HG02623 (cell line): ENCODE data around the gene SFXN5.

Experiments used
- ATAC-seq: cut with Tn5 transposase; IDR thresholded peaks from one replicate; pipeline ENCODE4 v1.9.1; 2021; ENCODE audit warnings: moderate library complexity; ENCODE audit not compliant: unreplicated experiment

The SFXN5 gene

GRCh38 chr2:72959995-72960981 lies 111.2 kb downstream of the SFXN5 start:
- ATAC-seq = no peak

DNA sequence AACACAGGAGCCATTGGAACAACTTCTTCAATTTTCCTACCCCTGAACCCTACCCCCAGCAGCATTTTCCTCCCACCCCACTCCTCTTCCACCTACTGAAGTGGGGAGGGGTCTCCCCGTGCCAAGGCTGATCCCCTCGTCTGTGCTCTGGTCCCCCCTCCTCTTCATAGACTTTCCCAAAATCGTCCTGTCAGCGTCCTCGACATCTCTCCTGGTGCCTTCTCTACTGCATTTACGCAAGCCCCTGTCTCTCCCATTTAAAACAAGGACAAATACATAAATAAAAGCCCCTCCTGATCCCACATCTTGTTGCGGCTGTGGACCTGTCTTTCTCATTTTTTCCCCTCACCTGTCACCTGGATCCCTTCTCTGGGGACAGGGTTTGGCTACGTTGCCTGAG lies 112.0 kb downstream of the SFXN5 start:
- ATAC-seq = no peak

GRCh38 chr2:72958542-72959385 lies 112.7 kb downstream of the SFXN5 start:
- no peak for ATAC-seq

- ATAC-seq = no peak
Observed at GRCh38 chr2:72956936-72957335, 114.6 kb downstream of the SFXN5 start.

GRCh38 chr2:72956050-72956395 lies 115.5 kb downstream of the SFXN5 start:
- ATAC-seq = no peak

- no peak for ATAC-seq
Observed at GRCh38 chr2:72955228-72956049, 116.1 kb downstream of the SFXN5 start.

GRCh38 chr2:72954376-72955227 lies 116.9 kb downstream of the SFXN5 start:
- no peak for ATAC-seq

- ATAC-seq = no peak
Observed at GRCh38 chr2:72953976-72954375, 117.5 kb downstream of the SFXN5 start.

DNA sequence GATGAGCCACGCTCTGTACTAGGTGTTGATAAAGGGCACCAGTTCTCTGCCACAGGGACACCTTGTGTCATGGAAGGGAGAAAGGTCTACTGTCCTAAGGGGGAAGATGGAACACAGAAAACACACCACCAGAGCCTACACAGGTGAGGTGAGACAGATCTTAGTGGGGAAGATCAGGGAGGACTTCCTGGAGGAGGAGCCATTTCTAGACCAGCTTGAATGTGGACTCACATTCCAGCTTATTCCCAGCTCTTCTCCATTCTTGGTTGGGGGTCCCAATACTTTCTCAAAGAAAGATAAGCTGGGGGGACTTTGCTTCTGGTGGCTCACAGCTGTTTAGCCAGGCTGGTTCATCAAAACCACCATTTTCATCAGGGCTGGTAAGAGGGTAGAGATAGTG lies 118.0 kb downstream of the SFXN5 start:
- no peak for ATAC-seq

- no peak for ATAC-seq
Observed at GRCh38 chr2:72952961-72953360, 118.6 kb downstream of the SFXN5 start.

- ATAC-seq = no peak
Observed at GRCh38 chr2:72952110-72952823, 119.2 kb downstream of the SFXN5 start.

DNA sequence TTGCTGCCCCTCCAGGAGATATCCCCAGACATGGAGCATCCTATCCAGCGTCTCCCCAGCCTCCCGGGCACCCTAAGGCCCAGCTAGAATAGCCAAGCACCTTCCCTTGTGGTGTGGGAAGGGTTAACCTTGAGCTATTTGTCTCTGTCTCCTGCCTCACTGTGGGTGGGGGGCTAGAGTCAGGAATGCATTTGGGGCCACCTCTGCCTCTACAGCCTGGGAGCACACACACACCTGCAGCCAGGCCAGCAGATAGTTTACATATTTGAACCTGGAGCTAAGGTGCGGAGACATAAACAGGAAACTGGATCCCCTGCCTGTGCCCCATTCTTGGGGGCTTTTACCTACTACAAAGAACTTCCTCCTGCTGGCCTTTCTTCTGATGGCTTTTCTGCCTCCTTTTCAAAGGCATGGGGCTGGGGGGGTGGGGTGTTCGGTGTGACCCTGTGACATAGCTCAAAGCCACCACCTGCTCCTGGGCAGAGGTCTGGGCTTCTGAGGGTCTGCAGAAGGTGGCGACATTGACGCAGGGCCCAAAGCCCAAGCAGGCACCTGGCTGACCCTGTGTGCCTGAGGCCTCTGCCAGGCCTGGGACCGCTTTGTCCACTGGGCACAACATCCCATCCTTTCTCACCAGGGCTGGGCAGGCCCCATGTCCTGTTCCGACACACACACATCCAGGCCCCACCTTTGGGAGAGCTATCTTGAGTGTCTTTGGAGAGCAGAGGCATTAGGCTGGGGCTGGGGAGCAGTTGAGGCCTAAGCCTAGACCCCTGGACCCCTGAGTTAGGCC lies 120.0 kb downstream of the SFXN5 start:
- no peak for ATAC-seq

DNA sequence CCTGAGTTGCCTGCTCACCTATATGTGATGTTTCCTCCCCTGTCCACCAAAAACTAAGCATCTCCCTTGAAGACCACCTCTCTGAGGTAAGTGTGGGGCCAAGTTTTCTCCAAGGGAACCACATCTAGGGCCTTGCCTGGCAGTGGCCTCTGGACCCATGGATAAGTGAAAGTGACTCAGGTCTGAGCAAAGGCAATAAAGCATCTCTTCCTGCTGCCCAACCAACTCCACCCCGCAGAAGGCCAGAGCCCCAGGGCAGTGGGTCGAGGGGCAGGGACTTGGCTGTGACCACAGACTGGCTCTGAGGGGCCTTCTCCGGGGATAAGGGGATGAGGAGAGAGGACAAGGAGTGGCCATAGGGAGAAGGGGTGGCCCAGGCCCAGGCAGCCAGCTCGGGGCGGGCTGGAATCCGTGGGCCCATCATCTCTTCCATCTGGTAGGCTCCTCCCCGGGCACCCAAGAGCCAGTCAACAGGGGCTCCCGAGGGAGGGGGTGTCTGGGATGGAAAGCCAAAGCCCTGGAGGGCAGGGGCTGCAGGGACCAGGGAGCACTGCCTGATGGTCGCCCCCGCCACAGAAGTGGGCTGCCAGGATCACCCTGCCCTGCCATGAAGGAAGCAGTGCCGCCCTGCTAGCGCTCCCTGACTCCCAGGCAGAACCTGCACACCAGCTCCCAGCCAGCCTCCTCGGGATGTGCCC lies 120.8 kb downstream of the SFXN5 start:
- ATAC-seq = no peak

DNA sequence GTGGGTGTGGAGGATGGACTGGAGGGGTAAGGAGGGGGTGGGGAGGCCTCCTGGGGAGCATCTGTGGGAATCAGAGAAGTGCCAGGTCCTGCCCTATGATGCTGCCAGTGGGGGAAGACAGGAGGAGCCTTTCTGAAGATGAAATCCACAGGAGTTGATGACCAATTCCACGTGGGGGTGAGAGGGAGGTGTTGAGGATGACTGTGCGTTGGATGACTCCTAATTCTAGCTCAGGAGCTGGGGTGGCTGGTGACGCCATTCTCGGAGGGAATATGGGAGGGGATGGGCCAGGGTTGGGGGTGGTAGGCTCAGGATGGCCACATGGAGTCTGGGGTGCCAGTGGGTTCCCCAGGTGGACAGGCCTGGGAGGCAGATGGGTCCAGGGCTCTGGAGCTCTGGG lies 121.9 kb downstream of the SFXN5 start:
- no peak for ATAC-seq

DNA sequence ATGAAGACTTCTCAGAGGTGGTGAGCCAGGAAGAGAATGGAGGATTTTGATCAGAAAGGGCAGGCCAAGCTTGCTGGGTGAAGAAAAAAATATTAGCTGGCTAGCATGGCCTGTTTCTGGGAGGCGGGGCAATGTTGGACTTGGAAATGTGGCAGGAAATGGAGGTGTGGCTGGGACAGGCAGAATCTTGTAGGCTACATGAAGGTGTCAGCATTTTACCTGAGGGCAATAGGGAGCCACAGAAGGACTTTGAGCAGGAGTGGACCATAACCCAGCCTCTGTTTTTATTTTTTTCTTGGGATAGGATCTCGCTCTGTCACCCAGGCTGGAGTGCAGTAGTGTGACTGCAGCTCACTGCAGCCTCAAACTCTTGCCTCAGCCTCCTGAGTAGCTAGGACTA lies 122.5 kb downstream of the SFXN5 start:
- no peak for ATAC-seq

GRCh38 chr2:72947952-72948830 lies 123.3 kb downstream of the SFXN5 start:
- ATAC-seq = no peak

- ATAC-seq = no peak
Observed at GRCh38 chr2:72946466-72946865, 125.0 kb downstream of the SFXN5 start.
